ENCODE data around the gene CLCN3. TPM values are rescaled to one million over a fixed set of nuclear protein-coding genes. Genes with fewer than 3 reads are reported as not detected.
"Not testable (repeated sequence)": the region's sequence is repeated elsewhere in the genome, so short reads cannot be mapped to it uniquely, and the experiment has no call there.

CLCN3 gene
- total RNA-seq, 1 donor from 2014 or later: 26.6 TPM

GRCh38 chr4:169766741-169767140 is 146.4 kb downstream of the CLCN3 start:
- H3K4me1 Mint-ChIP-seq: no peaks in the 10 kb centered on the region
- DNase-seq: peak; percentile 14

GRCh38 chr4:169768385-169768784 is 148.0 kb downstream of the CLCN3 start:
- no peaks in the 10 kb centered on the region for H3K4me1 Mint-ChIP-seq
- H3K27ac Mint-ChIP-seq: no peak overlapping the region

More at GRCh38 chr4:169766741-169767140, 146.4 kb downstream of the CLCN3 start:
- no peak overlapping the region for H3K4me3 Mint-ChIP-seq
- no peaks in the 10 kb centered on the region for H3K36me3 Mint-ChIP-seq (ENCODE audit: low read depth)
- H3K9me3 Mint-ChIP-seq: no peaks in the 10 kb centered on the region
- H3K27me3 Mint-ChIP-seq: peaks cover 20% of the 10 kb centered on the region
- H3K27ac Mint-ChIP-seq: no peak overlapping the region
- intact Hi-C loops (cut with micrococcal nuclease): no loop called here

GRCh38 chr4:169770416-169770815 is 150.0 kb downstream of the CLCN3 start:
- H3K36me3 Mint-ChIP-seq (ENCODE audit: low read depth): no peaks in the 10 kb centered on the region
- intact Hi-C loops (cut with micrococcal nuclease): no loop called here
- no peak overlapping the region for H3K4me3 Mint-ChIP-seq
- H3K27me3 Mint-ChIP-seq: peaks cover 27% of the 10 kb centered on the region
- no peaks in the 10 kb centered on the region for H3K9me3 Mint-ChIP-seq
- no peak for DNase-seq
- peak overlapping the region; percentile 34 for H3K27ac Mint-ChIP-seq
- H3K4me1 Mint-ChIP-seq: peaks cover 2% of the 10 kb centered on the region

More at GRCh38 chr4:169768385-169768784, 148.0 kb downstream of the CLCN3 start:
- intact Hi-C loops (cut with micrococcal nuclease): no loop called here
- Mint-ChIP-seq H3K36me3 (ENCODE audit: low read depth) (no peaks in the 10 kb centered on the region), H3K9me3 (no peaks in the 10 kb centered on the region), H3K27me3 (peaks cover 16% of the 10 kb centered on the region), H3K4me3 (no peak overlapping the region)
- DNase-seq: peak; percentile 21

GRCh38 chr4:169771556-169772080 is 151.2 kb downstream of the CLCN3 start:
- H3K27ac Mint-ChIP-seq; H3K9me3 Mint-ChIP-seq; H3K4me3 Mint-ChIP-seq; H3K36me3 Mint-ChIP-seq (ENCODE audit: low read depth); intact Hi-C loops (cut with micrococcal nuclease); H3K4me1 Mint-ChIP-seq: not testable (repeated sequence)
- DNase-seq: peak; percentile 29
- H3K27me3 Mint-ChIP-seq: peaks cover 36% of the 10 kb centered on the region

Other genes starting within 250 kb of the CLCN3 start
- 8.6 and 11.1 TPM in 2 replicates for gene NEK1, start 8.0 kb upstream of the CLCN3 start, total RNA-seq
- gene HPF1, start 137.4 kb downstream of the CLCN3 start, total RNA-seq: 18.8 and 34.0 TPM in 2 replicates

All from activated CD4-positive, alpha-beta T cell treated with anti-CD3 and anti-CD28 coated beads, Interleukin-2, amount 10 ng/mL, durations not matched to agents 24 days and 14 days (primary cell).